HG02763 (cell line): ENCODE results near the gene PHKG2.

Experiments
- ATAC-seq: cut with Tn5 transposase; IDR thresholded peaks from one replicate; pipeline ENCODE4 v1.9.1; 2021; ENCODE audit warnings: mild to moderate bottlenecking, moderate library complexity; ENCODE audit not compliant: unreplicated experiment

Gene PHKG2

GRCh38 chr16:30728321-30728720 is 19.9 kb upstream of the PHKG2 start:
- ATAC-seq: no peak

DNA sequence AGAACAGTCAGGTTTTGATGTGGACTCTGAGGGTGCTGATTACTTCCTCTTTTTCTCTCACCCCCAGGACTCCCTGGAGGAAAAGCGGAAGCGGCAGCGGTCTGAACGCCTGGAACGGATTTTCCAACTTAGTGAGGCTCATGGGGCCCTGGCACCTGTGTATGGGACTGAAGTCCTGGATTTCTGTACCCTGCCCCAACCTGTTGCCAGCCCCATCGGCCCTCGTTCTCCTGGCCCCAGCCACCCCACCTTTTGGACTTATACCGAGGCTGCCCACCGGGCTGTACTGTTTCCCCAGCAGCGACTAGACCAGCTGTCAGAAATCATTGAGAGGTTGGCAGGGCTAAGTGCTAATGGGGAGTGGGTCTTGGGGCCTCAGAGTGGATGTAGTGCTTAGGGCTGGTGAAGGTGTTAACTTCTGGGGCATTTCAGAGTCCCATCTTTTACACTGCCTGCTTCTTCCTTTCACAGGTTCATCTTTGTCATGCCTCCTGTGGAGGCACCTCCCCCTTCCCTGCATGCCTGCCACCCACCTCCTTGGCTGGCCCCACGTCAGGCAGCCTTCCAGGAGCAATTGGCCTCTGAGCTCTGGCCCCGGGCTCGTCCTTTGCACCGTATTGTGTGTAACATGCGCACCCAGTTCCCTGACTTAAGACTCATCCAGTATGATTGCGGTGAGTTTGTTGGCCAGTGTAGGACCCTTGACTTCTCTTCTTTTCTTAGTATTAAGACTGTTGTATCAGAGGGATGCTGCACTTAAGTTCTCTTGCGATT is 19.1 kb upstream of the PHKG2 start:
- no peak for ATAC-seq

GRCh38 chr16:30731411-30731810 is 16.8 kb upstream of the PHKG2 start:
- ATAC-seq: no peak

DNA sequence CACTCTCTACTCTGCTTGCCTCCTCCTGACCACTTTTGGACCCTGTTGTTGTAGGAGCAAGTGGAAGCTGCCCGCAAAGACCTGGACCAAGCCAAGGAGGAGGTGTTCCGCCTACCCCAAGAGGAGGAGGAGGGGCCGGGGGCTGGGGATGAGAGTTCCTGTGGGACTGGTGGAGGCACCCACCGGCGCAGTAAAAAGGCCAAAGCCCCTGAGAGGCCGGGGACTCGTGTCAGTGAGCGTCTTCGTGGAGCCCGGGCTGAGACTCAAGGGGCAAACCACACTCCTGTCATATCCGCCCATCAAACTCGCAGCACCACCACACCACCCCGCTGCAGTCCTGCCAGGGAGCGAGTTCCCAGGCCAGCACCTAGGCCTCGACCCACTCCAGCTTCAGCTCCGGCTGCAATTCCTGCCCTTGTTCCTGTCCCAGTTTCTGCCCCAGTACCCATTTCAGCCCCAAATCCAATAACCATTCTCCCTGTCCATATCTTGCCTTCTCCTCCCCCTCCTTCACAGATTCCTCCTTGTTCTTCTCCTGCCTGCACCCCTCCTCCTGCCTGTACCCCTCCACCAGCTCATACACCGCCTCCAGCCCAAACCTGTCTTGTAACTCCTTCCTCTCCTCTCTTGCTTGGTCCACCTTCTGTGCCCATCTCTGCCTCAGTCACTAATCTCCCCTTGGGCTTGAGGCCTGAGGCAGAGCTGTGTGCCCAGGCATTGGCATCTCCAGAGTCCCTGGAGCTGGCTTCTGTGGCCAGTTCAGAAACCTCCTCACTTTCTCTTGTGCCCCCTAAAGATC is 11.0 kb upstream of the PHKG2 start:
- no peak for ATAC-seq

DNA sequence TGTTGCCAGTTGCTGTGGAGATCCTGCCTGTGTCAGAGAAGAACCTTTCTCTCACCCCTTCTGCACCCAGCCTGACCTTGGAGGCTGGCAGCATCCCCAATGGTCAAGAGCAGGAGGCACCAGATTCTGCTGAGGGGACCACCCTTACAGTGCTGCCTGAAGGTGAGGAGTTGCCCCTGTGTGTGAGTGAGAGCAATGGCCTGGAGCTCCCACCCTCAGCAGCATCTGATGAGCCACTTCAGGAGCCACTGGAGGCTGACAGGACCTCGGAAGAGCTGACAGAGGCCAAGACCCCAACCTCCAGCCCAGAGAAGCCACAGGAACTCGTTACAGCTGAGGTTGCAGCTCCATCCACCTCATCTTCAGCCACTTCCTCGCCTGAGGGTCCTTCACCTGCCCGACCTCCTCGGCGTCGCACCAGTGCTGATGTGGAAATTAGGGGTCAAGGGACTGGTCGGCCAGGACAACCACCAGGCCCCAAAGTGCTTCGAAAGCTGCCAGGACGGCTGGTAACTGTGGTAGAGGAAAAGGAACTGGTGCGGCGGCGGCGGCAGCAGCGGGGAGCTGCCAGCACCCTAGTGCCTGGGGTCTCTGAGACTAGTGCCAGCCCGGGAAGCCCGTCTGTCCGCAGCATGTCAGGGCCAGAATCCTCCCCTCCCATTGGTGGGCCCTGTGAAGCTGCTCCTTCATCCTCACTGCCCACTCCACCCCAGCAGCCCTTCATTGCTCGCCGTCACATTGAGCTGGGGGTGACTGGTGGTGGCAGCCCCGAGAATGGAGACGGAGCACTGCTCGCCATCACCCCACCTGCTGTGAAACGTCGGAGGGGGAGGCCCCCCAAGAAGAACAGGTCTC is 10.2 kb upstream of the PHKG2 start:
- ATAC-seq: no peak

- ATAC-seq: no peak
Observed at GRCh38 chr16:30738984-30739951, 9.0 kb upstream of the PHKG2 start.

- no peak for ATAC-seq
Observed at GRCh38 chr16:30740364-30741251, 7.6 kb upstream of the PHKG2 start.

- no peak for ATAC-seq
Observed at GRCh38 chr16:30741461-30741914, 6.7 kb upstream of the PHKG2 start.

DNA sequence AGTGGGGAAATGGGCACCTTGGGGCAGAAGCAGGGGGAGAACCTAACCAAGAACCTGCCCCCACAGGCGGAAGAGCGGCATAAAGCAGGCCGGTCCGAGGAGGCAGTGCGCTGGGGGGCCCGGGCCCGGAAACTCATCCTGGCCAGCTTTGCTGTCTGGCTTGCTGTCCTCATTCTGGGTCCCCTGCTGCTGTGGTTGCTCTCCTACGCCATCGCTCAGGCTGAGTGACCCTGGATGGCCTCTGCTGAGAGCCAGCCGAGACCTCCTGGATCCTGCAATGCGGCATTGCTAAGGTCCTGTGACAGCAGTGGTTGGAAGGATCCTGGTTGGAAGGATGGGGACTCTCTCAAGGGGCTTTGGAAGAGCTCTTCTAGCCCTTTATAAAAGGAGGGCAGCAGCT is 4.5 kb upstream of the PHKG2 start:
- ATAC-seq: no peak

DNA sequence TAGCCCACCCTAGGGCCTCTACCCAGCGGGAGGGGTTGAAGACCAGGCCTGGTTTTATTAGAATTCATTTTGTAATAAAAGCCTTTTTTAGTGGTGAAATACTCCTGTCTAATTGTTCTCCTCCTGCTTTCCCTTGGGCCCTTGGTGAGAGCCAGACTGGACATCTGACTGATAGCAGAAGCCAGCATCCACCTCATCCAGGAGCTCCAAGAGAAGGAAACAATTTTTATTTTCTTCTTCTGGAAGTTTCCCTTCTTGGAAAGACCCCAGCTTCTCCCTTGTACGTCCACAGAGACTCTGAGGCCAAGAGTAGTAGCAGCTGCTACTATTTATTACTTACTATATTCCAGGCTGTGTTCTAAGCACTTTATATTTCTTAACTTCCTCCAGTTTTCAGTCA is 4.0 kb upstream of the PHKG2 start:
- ATAC-seq: no peak

- no peak for ATAC-seq
Observed at GRCh38 chr16:30745082-30745481, 3.1 kb upstream of the PHKG2 start.

- no peak for ATAC-seq
Observed at GRCh38 chr16:30746638-30747175, 1.5 kb upstream of the PHKG2 start.

DNA sequence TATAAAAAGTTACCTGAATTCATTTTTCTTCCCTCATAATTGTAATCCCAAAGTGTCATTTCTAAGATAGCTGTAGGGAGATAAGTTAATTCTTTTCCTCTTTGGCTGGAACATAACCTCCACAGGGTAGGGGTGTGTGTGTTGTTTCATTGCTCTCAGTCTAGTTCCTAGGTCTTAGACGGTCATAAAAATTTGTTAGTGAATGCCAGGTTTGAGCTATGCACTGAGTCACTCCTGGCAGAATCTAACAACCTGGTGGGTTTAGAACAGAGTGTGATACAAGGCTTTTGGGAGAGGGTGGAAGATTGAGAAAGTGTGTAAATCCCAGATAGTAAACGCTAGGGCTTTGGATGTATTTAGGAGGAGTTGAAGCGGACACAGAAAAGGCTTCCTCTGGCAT is 894 bp upstream of the PHKG2 start:
- no peak for ATAC-seq

- ATAC-seq: peak; percentile 8
Observed at GRCh38 chr16:30748634-30749445, 615 bp downstream of the PHKG2 start.

DNA sequence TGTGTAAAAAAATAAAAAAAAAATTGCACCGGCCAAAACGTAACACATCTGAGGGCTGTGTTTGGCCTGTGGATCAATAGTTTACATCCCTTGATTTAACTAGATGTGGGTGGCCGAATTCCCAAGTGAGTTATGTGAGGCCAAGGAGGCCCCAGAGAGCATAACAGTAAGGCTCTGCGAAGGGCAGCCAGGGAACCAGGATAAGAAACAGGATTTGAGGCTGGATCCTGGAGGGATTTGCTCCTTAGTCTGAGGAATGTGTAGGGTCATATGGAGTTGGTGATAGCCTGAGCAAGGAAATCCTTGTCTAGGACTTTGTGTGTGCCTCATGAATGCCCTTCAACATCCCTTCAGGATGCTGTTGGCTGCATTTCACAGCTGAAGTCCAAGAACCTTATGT is 2.0 kb downstream of the PHKG2 start:
- no peak for ATAC-seq

DNA sequence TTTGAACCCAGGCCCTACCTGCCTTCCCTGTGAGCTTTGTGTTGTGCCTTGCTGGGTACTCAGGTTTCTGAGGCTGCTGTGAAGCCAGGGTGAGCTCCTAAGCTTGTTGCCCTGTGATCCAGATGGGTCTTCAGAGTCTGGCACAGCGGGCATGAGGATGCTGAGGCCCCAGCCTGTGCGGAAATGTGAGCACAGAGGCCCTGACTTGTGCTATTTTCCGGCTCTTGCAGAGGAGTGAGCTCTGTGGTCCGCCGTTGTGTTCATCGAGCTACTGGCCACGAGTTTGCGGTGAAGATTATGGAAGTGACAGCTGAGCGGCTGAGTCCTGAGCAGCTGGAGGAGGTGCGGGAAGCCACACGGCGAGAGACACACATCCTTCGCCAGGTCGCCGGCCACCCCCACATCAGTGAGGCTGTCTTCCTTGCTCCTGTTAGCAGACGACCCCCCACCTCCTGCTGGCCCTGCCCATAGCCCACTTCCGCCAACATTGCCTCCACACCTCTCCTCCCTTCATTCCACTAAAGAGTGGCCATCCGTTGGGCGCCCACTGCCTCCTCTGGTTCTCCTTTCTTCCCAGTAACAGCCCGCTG is 2.7 kb downstream of the PHKG2 start:
- no peak for ATAC-seq

- no peak for ATAC-seq
Observed at GRCh38 chr16:30753596-30753995, 5.4 kb downstream of the PHKG2 start.
